ENCODE data around the gene ACTA1.
"Not testable (repeated sequence)": the region's sequence is repeated elsewhere in the genome, so short reads cannot be mapped to it uniquely, and the experiment has no call there.

Gene ACTA1

GRCh38 chr1:229434005-229434640 lies at the start of gene ACTA1:
TSS of gene ACTA1 (minus strand) at chr1:229434094. CDS start at chr1:229433115, 979 bp downstream.
- DNase-seq (ENCODE audit: low spot score), result peak; percentile 78

- DNase-seq (ENCODE audit: low spot score), result no peak
Observed at GRCh38 chr1:229482511-229482910, 48.6 kb upstream of the ACTA1 start.

- no peak for DNase-seq (ENCODE audit: low spot score)
Observed at GRCh38 chr1:229480495-229480894, 46.6 kb upstream of the ACTA1 start.

- DNase-seq (ENCODE audit: low spot score), result no peak
Observed at GRCh38 chr1:229479660-229480399, 45.9 kb upstream of the ACTA1 start.

- DNase-seq (ENCODE audit: low spot score), result no peak
Observed at GRCh38 chr1:229478852-229479251, 45.0 kb upstream of the ACTA1 start.

GRCh38 chr1:229475859-229476258 lies 42.0 kb upstream of the ACTA1 start:
- DNase-seq (ENCODE audit: low spot score), result not testable (repeated sequence)

GRCh38 chr1:229474509-229474908 lies 40.6 kb upstream of the ACTA1 start:
- no peak for DNase-seq (ENCODE audit: low spot score)

GRCh38 chr1:229471175-229471574 lies 37.3 kb upstream of the ACTA1 start:
- DNase-seq (ENCODE audit: low spot score), result no peak

- no peak for DNase-seq (ENCODE audit: low spot score)
Observed at GRCh38 chr1:229470406-229471043, 36.6 kb upstream of the ACTA1 start.

- no peak for DNase-seq (ENCODE audit: low spot score)
Observed at GRCh38 chr1:229466887-229467286, 33.0 kb upstream of the ACTA1 start.

- DNase-seq (ENCODE audit: low spot score), result no peak
Observed at GRCh38 chr1:229464672-229465071, 30.8 kb upstream of the ACTA1 start.

GRCh38 chr1:229461032-229461668 lies 27.3 kb upstream of the ACTA1 start:
- no peak for DNase-seq (ENCODE audit: low spot score)

- no peak for DNase-seq (ENCODE audit: low spot score)
Observed at GRCh38 chr1:229459815-229460214, 25.9 kb upstream of the ACTA1 start.

- DNase-seq (ENCODE audit: low spot score), result no peak
Observed at GRCh38 chr1:229457436-229457835, 23.5 kb upstream of the ACTA1 start.

- no peak for DNase-seq (ENCODE audit: low spot score)
Observed at GRCh38 chr1:229456016-229456415, 22.1 kb upstream of the ACTA1 start.

GRCh38 chr1:229454056-229454455 lies 20.2 kb upstream of the ACTA1 start:
- no peak for DNase-seq (ENCODE audit: low spot score)

- DNase-seq (ENCODE audit: low spot score), result no peak
Observed at GRCh38 chr1:229452956-229453801, 19.3 kb upstream of the ACTA1 start.

- no peak for DNase-seq (ENCODE audit: low spot score)
Observed at GRCh38 chr1:229448845-229449244, 15.0 kb upstream of the ACTA1 start.

GRCh38 chr1:229448354-229448753 lies 14.5 kb upstream of the ACTA1 start:
- DNase-seq (ENCODE audit: low spot score), result no peak

- DNase-seq (ENCODE audit: low spot score), result no peak
Observed at GRCh38 chr1:229447809-229448252, 13.9 kb upstream of the ACTA1 start.

GRCh38 chr1:229445828-229446227 lies 11.9 kb upstream of the ACTA1 start:
- DNase-seq (ENCODE audit: low spot score), result no peak

All from ecto neural progenitor cell (in vitro differentiated cells).